ENCODE data around the gene BST1. TPM values are rescaled to one million over a fixed set of nuclear protein-coding genes. Genes with fewer than 3 reads are reported as not detected.

Gene BST1
- total and polyA plus RNA-seq, 2 donors (not counting 3 experiments of a cell fraction or from before 2014, with no cell fraction given), result 10.7 to 14.0 TPM

GRCh38 chr4:15667006-15667405, 35.9 kb upstream of the BST1 start:
- Histone ChIP-seq H3K4me1 (ENCODE audit: control insufficient read depth, extremely low read depth, insufficient read depth, low read length) (peaks cover 35% of the 10 kb centered on the region), H3K27me3 (ENCODE audit: control insufficient read depth in 2 of 2, insufficient read depth in 2 of 2, low read length in 2 of 2) (no peaks in the 10 kb centered on the region), H3K27ac (ENCODE audit: insufficient read depth, low read depth, low read length) (no peak overlapping the region), H4K20me1 (replicated peaks; ENCODE audit: control insufficient read depth, extremely low read depth, insufficient read depth, low read length) (no peaks in the 10 kb centered on the region), H3K9me3 (replicated peaks; ENCODE audit: control insufficient read depth, insufficient read depth, low read length) (no peaks in the 10 kb centered on the region), H3K79me2 (ENCODE audit: control insufficient read depth, insufficient read depth, low read length) (peaks cover 32% of the 10 kb centered on the region), H3K9me1 (replicated peaks; ENCODE audit: control insufficient read depth, extremely low read depth, insufficient read depth, low read length) (no peaks in the 10 kb centered on the region), H2AFZ (ENCODE audit: low read depth, low read length) (no peak overlapping the region), H3K36me3 (ENCODE audit: control insufficient read depth in 2 of 2, extremely low read depth in 1 of 2, insufficient read depth in 2 of 2, low read length in 2 of 2) (peaks cover 0 to 3% of the 10 kb centered on the region in 2 experiments), H3K4me3 (replicated peaks in 1 of 3; ENCODE audit: insufficient read depth in 1 of 3, low read depth in 1 of 3, low read length in 3 of 3) (no peak overlapping the region), H3K4me2 (ENCODE audit: insufficient read depth, low read length) (no peak overlapping the region), H3K9ac (replicated peaks; ENCODE audit: extremely low read depth, insufficient read depth, low read length) (no peak overlapping the region)
- intact Hi-C loops (cut with micrococcal nuclease), result no loop called here
- CTCF ChIA-PET, result interaction anchor here (0.7 kb wide), 1 partner anchor 10 kb away, joined by 4 read pairs; no protein-coding TSS in a partner anchor
- FAIRE-seq, result no peak
- dilution Hi-C loops (cut with MboI; ENCODE audit: extremely low pct_ligation_motif_present, low sequenced_read_pairs), result no loop called here
- no peak for TF ChIP-seq FOS (IDR thresholded peaks at IDR 0.05; ENCODE audit: borderline replicate concordance, insufficient read depth, low read length)
- TF ChIP-seq MYC (IDR thresholded peaks at IDR 0.05; ENCODE audit: low read depth, low read length), result no peak
- no peak for TF ChIP-seq POLR2A (IDR thresholded peaks at IDR 0.05; ENCODE audit: low read depth, low read length)
- TF ChIP-seq GATA2 (IDR thresholded peaks at IDR 0.05; ENCODE audit: insufficient read depth, insufficient read length, low read depth, low read length), result no peak
- TF ChIP-seq EZH2 (IDR thresholded peaks at IDR 0.05; ENCODE audit: borderline replicate concordance, low read depth, low read length, severe bottlenecking), result no peak
- no peak for TF ChIP-seq CTCF (IDR thresholded peaks at IDR 0.05; ENCODE audit: extremely low read depth in 1 of 2, insufficient read depth in 1 of 2, low read depth in 1 of 2, low read length in 2 of 2)
- no peak for TF ChIP-seq POLR2AphosphoS5 (IDR thresholded peaks at IDR 0.05; ENCODE audit: insufficient read depth, low read depth, low read length)
- no peak for TF ChIP-seq MAX (IDR thresholded peaks at IDR 0.05; ENCODE audit: insufficient read depth, insufficient read length)
- no peak for TF ChIP-seq JUN (IDR thresholded peaks at IDR 0.05; ENCODE audit: borderline replicate concordance, insufficient read depth, insufficient read length, low read depth)
- POLR2A ChIA-PET, result interaction anchor here (1.1 kb wide), 1 partner anchor 14 kb away, joined by 4 read pairs; the partner anchor contains the start of gene FAM200B
- DNase-seq (ENCODE audit: low read depth, low spot score), result no peak
- BruUV-seq (replicated peaks), result no TSS peak
